ENCODE data around the gene LHX3.
"Not testable (repeated sequence)": the region's sequence is repeated elsewhere in the genome, so short reads cannot be mapped to it uniquely, and the experiment has no call there.

The LHX3 gene

DNA sequence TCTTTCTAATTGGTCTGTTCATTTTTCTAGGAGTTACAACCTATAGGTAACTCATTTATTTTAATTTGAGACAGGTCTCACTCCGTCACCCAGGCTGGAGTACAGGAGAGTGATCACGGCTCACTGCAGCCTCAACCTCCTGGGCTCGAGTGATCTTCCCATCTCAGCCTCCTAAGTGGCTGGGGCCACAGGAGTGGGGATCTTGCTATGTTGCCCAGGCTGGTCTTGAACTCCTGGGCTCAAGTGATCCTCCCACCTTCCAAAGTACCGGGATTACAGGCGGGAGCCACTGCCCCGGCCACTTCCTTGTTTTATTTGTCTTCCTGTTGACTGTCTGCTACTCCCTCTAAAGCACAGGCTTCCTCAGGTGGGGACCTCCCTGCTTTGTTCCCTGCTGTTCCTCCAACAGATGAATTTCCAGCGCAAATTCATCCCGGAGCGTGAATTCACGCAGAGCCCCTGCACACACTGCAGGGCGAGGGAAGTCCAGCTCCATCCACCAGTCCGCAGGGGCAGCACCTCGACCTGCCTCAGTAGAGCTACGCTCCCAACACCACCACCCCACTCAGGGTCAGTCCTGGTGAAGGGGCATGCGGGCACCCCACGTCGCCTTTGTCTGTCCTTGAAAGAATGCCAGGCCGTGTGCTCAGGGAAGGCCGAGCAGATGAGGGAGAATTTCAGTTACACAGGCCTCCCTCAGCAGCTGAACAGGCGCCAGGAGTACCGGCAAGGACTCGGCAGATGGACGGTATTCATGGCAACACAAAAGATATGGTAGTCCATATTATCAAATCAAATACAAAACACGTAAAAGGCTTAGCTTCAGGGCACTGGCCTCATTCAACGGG lies 34.4 kb upstream of the LHX3 start:
- H3K4me1 ChIP-seq (ENCODE audit: control insufficient read depth, insufficient read depth, low read length), result peaks cover 4% of the 10 kb centered on the region
- H3K36me3 ChIP-seq (ENCODE audit: control insufficient read depth, insufficient read depth, low read length, severe bottlenecking), result peaks cover 6% of the 10 kb centered on the region
- H3K4me3 ChIP-seq (ENCODE audit: low read length), result no peak overlapping the region
- H3K9me3 ChIP-seq (ENCODE audit: control insufficient read depth, low read length), result no peaks in the 10 kb centered on the region
- no peaks in the 10 kb centered on the region for H3K27me3 ChIP-seq (replicated peaks; ENCODE audit: control insufficient read depth, insufficient read depth, low read length)
- no peak for DNase-seq (ENCODE audit: low read depth)
- no peak overlapping the region for H3K9ac ChIP-seq (ENCODE audit: low read length)

DNA sequence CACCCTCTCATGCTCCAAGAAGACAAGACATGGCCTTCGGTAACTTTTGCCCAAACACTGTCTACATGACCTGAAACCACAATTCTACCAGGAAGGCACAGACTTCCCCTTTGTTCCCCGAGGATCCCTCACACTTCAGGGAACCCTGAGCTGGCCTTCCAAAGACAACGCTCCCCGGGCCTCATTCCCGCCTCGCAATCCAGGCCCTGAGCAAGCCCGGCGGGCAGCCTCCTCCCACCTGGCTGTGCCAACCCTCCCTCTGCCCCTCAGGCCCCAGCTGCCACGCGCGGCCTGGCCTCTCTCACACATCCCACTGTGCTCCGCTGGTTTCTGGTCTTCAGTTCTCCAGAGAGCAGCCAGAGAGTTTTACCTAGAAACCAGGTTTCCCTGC lies 33.4 kb upstream of the LHX3 start:
- H3K27me3 ChIP-seq (replicated peaks; ENCODE audit: control insufficient read depth, insufficient read depth, low read length), result no peaks in the 10 kb centered on the region
- DNase-seq (ENCODE audit: low read depth), result no peak
- no peak overlapping the region for H3K9ac ChIP-seq (ENCODE audit: low read length)
- H3K36me3 ChIP-seq (ENCODE audit: control insufficient read depth, insufficient read depth, low read length, severe bottlenecking), result peaks cover 6% of the 10 kb centered on the region
- H3K4me3 ChIP-seq (ENCODE audit: low read length), result no peak overlapping the region
- H3K9me3 ChIP-seq (ENCODE audit: control insufficient read depth, low read length), result no peaks in the 10 kb centered on the region
- H3K4me1 ChIP-seq (ENCODE audit: control insufficient read depth, insufficient read depth, low read length), result no peaks in the 10 kb centered on the region

DNA sequence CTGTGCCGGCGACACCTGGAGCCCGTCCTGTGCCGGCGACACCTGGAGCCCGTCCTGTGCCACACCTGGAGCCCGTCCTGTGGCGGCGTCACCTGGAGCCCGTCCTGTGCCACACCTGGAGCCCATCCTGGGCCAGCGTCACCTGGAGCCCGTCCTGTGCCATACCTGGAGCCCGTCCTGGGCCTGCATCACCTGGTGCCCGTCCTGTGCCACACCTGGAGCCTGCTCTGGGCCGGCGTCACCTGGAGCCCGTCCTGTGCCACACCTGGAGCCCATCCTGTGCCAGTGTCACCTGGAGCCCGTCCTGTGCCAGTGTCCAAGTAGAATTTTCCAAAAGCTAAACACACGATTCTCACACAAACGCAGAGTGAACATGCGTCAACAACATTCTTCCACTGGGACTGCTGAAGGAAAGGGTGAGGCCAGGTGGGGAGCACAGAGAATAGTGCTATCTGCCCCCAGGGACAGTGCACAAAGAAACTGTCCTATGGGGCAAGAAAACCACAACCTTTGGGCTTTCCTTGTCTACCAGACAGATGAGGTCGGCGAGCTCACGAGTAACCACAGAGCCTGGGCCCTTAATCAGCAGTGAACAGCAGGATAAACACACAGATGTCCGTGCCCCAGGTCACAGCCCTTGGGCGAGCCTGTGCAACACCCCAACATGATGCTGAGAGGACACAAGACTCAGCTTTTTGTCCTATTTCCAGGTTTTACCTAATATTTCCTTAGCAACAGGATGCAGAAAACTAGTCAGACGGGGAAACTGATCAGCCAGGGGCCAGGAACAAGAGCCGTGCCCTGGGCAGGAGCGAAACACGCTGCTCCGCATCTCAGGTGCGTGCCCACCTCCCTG lies 32.8 kb upstream of the LHX3 start:
- Histone ChIP-seq H3K4me3 (ENCODE audit: low read length) (no peak overlapping the region), H3K9me3 (ENCODE audit: control insufficient read depth, low read length) (no peaks in the 10 kb centered on the region), H3K4me1 (ENCODE audit: control insufficient read depth, insufficient read depth, low read length) (no peaks in the 10 kb centered on the region), H3K36me3 (ENCODE audit: control insufficient read depth, insufficient read depth, low read length, severe bottlenecking) (peaks cover 6% of the 10 kb centered on the region), H3K9ac (ENCODE audit: low read length) (no peak overlapping the region), H3K27me3 (replicated peaks; ENCODE audit: control insufficient read depth, insufficient read depth, low read length) (no peaks in the 10 kb centered on the region)
- DNase-seq (ENCODE audit: low read depth), result no peak

DNA sequence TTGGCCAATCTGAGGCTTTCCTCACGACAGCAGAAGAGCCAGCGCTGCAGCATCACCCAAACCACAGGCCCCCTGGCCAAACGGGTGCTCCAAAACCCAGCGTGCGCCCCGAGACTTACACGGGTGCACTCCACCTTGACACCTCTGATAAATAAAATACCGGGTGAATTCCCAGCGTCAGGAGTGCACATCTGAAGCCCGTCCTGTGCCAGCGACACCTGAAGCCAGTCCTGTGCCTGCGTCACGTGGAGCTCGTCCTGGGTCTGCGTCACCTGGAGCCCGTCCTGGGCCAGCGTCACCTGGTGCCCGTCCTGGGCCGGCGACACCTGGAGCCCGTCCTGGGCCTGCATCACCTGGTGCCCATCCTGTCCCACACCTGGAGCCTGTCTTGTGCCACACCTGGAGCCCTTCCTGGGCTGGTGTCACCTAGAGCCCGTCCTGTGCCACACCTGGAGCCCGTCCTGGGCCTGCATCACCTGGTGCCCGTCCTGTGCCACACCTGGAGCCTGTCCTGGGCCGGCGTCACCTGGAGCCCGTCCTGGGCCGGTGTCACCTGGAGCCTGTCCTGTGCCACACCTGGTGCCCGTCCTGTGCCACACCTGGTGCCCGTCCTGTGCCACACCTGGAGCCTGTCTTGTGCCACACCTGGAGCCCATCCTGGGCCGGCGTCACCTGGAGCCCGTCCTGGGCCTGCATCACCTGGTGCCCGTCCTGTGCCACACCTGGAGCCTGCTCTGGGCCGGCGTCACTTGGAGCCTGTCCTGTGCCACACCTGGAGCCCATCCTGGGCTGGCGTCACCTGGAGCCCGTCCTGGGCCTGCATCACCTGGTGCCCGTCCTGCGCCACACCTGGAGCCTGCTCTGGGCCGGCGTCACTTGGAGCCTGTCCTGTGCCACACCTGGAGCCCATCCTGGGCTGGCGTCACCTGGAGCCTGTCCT lies 31.8 kb upstream of the LHX3 start:
- H3K4me1 ChIP-seq (ENCODE audit: control insufficient read depth, insufficient read depth, low read length); H3K9me3 ChIP-seq (ENCODE audit: control insufficient read depth, low read length); H3K36me3 ChIP-seq (ENCODE audit: control insufficient read depth, insufficient read depth, low read length, severe bottlenecking); H3K9ac ChIP-seq (ENCODE audit: low read length); H3K4me3 ChIP-seq (ENCODE audit: low read length); DNase-seq (ENCODE audit: low read depth); H3K27me3 ChIP-seq (replicated peaks; ENCODE audit: control insufficient read depth, insufficient read depth, low read length): not testable (repeated sequence)

DNA sequence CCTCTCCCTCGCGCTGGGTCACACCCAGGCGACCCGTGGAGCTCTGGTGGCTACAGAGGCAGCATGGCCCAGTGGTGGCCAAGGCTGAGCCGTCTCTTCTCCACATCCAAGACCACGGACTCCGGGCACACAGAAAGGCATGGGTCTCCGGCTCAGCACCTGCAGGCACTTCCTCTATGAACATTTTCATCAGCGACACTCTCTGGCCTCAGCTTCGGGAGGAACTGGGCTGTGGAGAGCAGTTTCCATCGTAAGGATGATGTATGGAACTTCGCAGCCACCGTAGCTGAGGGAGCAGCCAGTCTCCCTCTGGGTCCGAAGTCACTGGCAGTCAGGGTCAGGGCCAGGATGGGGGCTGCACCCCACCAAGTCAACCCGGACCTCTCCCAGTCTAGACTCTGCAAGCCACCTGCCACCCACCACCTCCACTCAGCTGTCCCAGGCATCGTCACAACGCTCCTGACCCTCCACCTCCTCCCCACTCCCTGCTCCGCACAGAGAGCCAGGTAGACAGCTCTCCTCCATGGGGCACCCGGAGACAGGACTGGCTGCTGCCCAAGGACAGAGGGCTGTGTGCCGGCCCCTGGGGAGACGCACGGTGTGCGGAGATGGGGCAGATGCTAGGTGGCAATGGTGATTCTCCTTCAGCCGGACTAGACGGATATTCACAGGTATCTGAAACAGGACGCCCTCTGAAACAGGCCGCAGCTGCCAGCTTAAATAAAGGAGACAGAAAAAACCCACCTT lies 31.0 kb upstream of the LHX3 start:
- H3K4me1 ChIP-seq (ENCODE audit: control insufficient read depth, insufficient read depth, low read length), result no peaks in the 10 kb centered on the region
- H3K27me3 ChIP-seq (replicated peaks; ENCODE audit: control insufficient read depth, insufficient read depth, low read length), result no peaks in the 10 kb centered on the region
- no peak overlapping the region for H3K4me3 ChIP-seq (ENCODE audit: low read length)
- no peaks in the 10 kb centered on the region for H3K9me3 ChIP-seq (ENCODE audit: control insufficient read depth, low read length)
- peaks cover 6% of the 10 kb centered on the region for H3K36me3 ChIP-seq (ENCODE audit: control insufficient read depth, insufficient read depth, low read length, severe bottlenecking)
- no peak for DNase-seq (ENCODE audit: low read depth)
- no peak overlapping the region for H3K9ac ChIP-seq (ENCODE audit: low read length)

DNA sequence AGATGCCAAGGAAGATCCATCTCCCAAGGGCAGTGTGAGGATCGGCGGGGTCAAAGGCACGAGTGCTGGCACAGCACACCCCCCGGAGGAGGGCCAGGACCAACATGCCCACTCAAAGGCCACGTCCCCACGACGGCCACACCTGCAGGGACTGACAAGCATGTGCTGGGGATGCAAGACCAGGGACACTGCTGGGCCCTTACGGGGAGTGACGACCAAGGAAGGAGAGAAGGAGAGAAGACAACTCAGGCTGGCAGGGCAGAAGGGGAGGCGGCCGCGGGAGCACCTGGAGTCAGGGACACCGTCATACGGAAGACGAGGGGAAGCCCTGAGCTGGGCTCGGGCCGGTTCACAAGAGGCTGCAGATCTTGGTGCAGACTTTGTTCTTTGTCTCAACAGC lies 30.2 kb upstream of the LHX3 start:
- H3K4me1 ChIP-seq (ENCODE audit: control insufficient read depth, insufficient read depth, low read length), result no peaks in the 10 kb centered on the region
- no peaks in the 10 kb centered on the region for H3K27me3 ChIP-seq (replicated peaks; ENCODE audit: control insufficient read depth, insufficient read depth, low read length)
- H3K9me3 ChIP-seq (ENCODE audit: control insufficient read depth, low read length), result no peaks in the 10 kb centered on the region
- no peak overlapping the region for H3K4me3 ChIP-seq (ENCODE audit: low read length)
- no peak for DNase-seq (ENCODE audit: low read depth)
- no peak overlapping the region for H3K9ac ChIP-seq (ENCODE audit: low read length)
- H3K36me3 ChIP-seq (ENCODE audit: control insufficient read depth, insufficient read depth, low read length, severe bottlenecking), result peaks cover 6% of the 10 kb centered on the region

DNA sequence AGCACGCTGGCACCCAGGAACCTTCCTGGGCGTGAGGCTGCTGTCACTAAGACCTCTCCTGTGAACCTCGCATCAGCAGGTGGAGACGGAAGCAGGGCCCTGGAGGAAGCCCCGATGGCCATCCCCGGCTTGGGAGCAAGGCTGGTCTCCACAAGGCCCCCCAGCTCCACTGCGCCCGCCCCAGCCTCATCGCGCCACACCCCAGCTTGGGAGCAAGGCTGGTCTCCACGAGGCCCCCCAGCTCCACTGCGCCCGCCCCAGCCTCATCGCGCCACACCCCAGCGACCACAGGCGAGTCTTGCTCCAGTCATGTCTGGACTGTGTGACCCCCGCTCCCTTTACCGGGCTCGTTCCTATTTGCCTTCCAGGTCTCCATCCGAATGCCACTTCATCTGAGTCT lies 29.7 kb upstream of the LHX3 start:
- Histone ChIP-seq H3K9me3 (ENCODE audit: control insufficient read depth, low read length) (no peaks in the 10 kb centered on the region), H3K36me3 (ENCODE audit: control insufficient read depth, insufficient read depth, low read length, severe bottlenecking) (peaks cover 6% of the 10 kb centered on the region), H3K4me1 (ENCODE audit: control insufficient read depth, insufficient read depth, low read length) (no peaks in the 10 kb centered on the region), H3K9ac (ENCODE audit: low read length) (no peak overlapping the region), H3K27me3 (replicated peaks; ENCODE audit: control insufficient read depth, insufficient read depth, low read length) (no peaks in the 10 kb centered on the region), H3K4me3 (ENCODE audit: low read length) (no peak overlapping the region)
- DNase-seq (ENCODE audit: low read depth), result no peak

DNA sequence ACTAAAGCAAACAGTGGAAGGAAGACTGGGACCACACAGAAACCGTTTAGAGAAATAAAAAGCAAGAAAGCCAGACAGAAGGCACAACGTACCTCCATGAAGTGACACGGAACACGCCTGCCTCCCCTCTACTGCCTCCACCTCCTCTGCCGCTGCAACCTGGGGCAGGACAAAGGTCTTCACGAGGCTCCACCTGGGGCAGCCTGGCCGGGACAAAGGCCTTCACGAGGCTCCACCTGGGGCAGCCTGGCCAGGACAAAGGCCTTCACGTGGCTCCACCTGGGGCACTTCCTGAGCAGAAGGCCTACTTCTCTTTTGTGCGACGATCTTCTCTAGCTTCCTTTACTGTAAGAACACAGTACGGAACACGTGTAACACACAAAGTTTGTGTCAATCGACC lies 28.9 kb upstream of the LHX3 start:
- no peaks in the 10 kb centered on the region for H3K9me3 ChIP-seq (ENCODE audit: control insufficient read depth, low read length)
- H3K36me3 ChIP-seq (ENCODE audit: control insufficient read depth, insufficient read depth, low read length, severe bottlenecking), result peaks cover 6% of the 10 kb centered on the region
- no peak for DNase-seq (ENCODE audit: low read depth)
- no peaks in the 10 kb centered on the region for H3K4me1 ChIP-seq (ENCODE audit: control insufficient read depth, insufficient read depth, low read length)
- no peak overlapping the region for H3K9ac ChIP-seq (ENCODE audit: low read length)
- H3K4me3 ChIP-seq (ENCODE audit: low read length), result no peak overlapping the region
- H3K27me3 ChIP-seq (replicated peaks; ENCODE audit: control insufficient read depth, insufficient read depth, low read length), result no peaks in the 10 kb centered on the region

DNA sequence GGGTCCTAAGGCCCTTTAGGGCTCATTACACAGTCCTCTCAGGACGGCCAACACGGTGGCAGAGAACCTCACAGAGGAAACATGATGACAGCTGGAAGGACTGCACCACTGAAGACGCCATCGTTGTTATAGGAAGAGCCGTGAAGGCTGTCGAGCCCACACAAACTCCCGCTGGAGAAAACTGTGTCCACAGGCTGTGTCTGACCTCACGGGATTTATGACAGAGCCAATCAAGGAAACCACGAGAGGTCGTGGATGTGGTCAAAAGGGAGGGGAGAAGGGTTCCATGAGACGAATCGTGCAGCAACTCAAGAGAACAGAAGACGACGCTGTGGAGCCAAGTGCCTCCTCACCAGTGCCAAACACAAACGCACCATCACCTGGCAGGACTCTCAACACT lies 28.5 kb upstream of the LHX3 start:
- Histone ChIP-seq H3K9me3 (ENCODE audit: control insufficient read depth, low read length) (no peaks in the 10 kb centered on the region), H3K9ac (ENCODE audit: low read length) (no peak overlapping the region), H3K27me3 (replicated peaks; ENCODE audit: control insufficient read depth, insufficient read depth, low read length) (no peaks in the 10 kb centered on the region), H3K4me1 (ENCODE audit: control insufficient read depth, insufficient read depth, low read length) (no peaks in the 10 kb centered on the region), H3K36me3 (ENCODE audit: control insufficient read depth, insufficient read depth, low read length, severe bottlenecking) (peaks cover 6% of the 10 kb centered on the region), H3K4me3 (ENCODE audit: low read length) (no peak overlapping the region)
- no peak for DNase-seq (ENCODE audit: low read depth)

DNA sequence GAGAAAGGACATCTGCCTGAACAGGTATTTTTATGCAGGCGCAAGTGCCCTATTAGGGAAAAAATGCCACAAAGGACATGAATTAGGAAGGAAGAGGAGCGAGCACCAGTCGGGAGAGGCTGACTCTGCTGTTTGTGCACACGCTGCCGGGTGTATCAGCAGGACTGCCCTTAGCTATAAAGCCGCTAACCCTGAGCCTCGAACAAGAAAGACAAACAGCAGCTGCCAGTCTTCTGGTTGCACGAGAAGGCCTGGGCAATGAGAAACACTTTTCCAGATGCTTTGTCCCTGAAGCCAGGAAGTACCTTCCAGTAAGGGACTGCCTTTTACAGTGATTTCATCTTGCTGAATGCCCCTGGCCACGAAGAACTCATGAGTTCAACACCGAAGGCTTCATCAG lies 28.0 kb upstream of the LHX3 start:
- no peak for DNase-seq (ENCODE audit: low read depth)
- H3K27me3 ChIP-seq (replicated peaks; ENCODE audit: control insufficient read depth, insufficient read depth, low read length), result no peaks in the 10 kb centered on the region
- no peaks in the 10 kb centered on the region for H3K9me3 ChIP-seq (ENCODE audit: control insufficient read depth, low read length)
- H3K4me3 ChIP-seq (ENCODE audit: low read length), result no peak overlapping the region
- H3K4me1 ChIP-seq (ENCODE audit: control insufficient read depth, insufficient read depth, low read length), result no peaks in the 10 kb centered on the region
- peaks cover 6% of the 10 kb centered on the region for H3K36me3 ChIP-seq (ENCODE audit: control insufficient read depth, insufficient read depth, low read length, severe bottlenecking)
- no peak overlapping the region for H3K9ac ChIP-seq (ENCODE audit: low read length)

All from adipocyte (in vitro differentiated cells).